ENCODE results near the gene PLCZ1. TPM values are rescaled to one million over a fixed set of nuclear protein-coding genes. Genes with fewer than 3 reads are reported as not detected.

PLCZ1 gene
- total RNA-seq, 1 donor from 2014 or later, result not detected

- Histone ChIP-seq H3K9ac (ENCODE audit: low read length) (no peak overlapping the region), H3K4me3 (ENCODE audit: insufficient read depth, low read depth, low read length) (no peak overlapping the region), H3K9me3 (ENCODE audit: insufficient read depth, low read depth, low read length) (no peaks in the 10 kb centered on the region), H3K4me2 (ENCODE audit: low read length) (no peak overlapping the region), H3K79me2 (ENCODE audit: insufficient read depth, low read length) (no peaks in the 10 kb centered on the region), H4K20me1 (ENCODE audit: insufficient read depth, low read length) (no peaks in the 10 kb centered on the region), H3K36me3 (ENCODE audit: insufficient read depth, low read length) (no peaks in the 10 kb centered on the region), H2AFZ (ENCODE audit: low read depth, low read length) (no peak overlapping the region), H3K4me1 (ENCODE audit: insufficient read depth, low read length) (no peaks in the 10 kb centered on the region), H3K27me3 (ENCODE audit: insufficient read depth, low read length) (no peaks in the 10 kb centered on the region), H3K27ac (ENCODE audit: low read depth, low read length) (no peak overlapping the region)
- TF ChIP-seq EZH2 (IDR thresholded peaks at IDR 0.05; ENCODE audit: insufficient read depth, low read length), result no peak
- no peak for TF ChIP-seq CTCF (IDR thresholded peaks at IDR 0.05; ENCODE audit: insufficient read depth, low read depth, low read length)
- DNase-seq (ENCODE audit: low read depth), result peak; percentile 61
- H3K27ac Mint-ChIP-seq (ENCODE audit: unreplicated experiment), result no peak overlapping the region
- no peak overlapping the region for H3K4me3 Mint-ChIP-seq (ENCODE audit: unreplicated experiment)
- H3K4me1 Mint-ChIP-seq (ENCODE audit: low read depth, unreplicated experiment), result peaks cover 5% of the 10 kb centered on the region
- no peaks in the 10 kb centered on the region for H3K9me3 Mint-ChIP-seq (ENCODE audit: unreplicated experiment)
- H3K27me3 Mint-ChIP-seq (ENCODE audit: low read depth, unreplicated experiment), result no peaks in the 10 kb centered on the region
- FAIRE-seq, result no peak
- H3K36me3 Mint-ChIP-seq (ENCODE audit: low read depth, unreplicated experiment), result no peaks in the 10 kb centered on the region
Measured at GRCh38 chr12:18643681-18644080, 94.1 kb downstream of the PLCZ1 start.

GRCh38 chr12:18640321-18640955 lies 97.4 kb downstream of the PLCZ1 start:
- H3K36me3 ChIP-seq (ENCODE audit: insufficient read depth, low read length), result no peaks in the 10 kb centered on the region
- Mint-ChIP-seq H3K9me3 (ENCODE audit: unreplicated experiment) (no peaks in the 10 kb centered on the region), H3K27me3 (ENCODE audit: low read depth, unreplicated experiment) (no peaks in the 10 kb centered on the region), H3K36me3 (ENCODE audit: low read depth, unreplicated experiment) (no peaks in the 10 kb centered on the region), H3K4me3 (ENCODE audit: unreplicated experiment) (no peak overlapping the region), H3K27ac (ENCODE audit: unreplicated experiment) (no peak overlapping the region), H3K4me1 (ENCODE audit: low read depth, unreplicated experiment) (peaks cover 5% of the 10 kb centered on the region)
- H3K4me3 ChIP-seq (ENCODE audit: insufficient read depth, low read depth, low read length), result no peak overlapping the region
- no peak overlapping the region for H3K4me2 ChIP-seq (ENCODE audit: low read length)
- H3K9ac ChIP-seq (ENCODE audit: low read length), result no peak overlapping the region
- no peaks in the 10 kb centered on the region for H3K4me1 ChIP-seq (ENCODE audit: insufficient read depth, low read length)
- FAIRE-seq, result no peak
- no peaks in the 10 kb centered on the region for H3K27me3 ChIP-seq (ENCODE audit: insufficient read depth, low read length)
- H3K9me3 ChIP-seq (ENCODE audit: insufficient read depth, low read depth, low read length), result no peaks in the 10 kb centered on the region
- H4K20me1 ChIP-seq (ENCODE audit: insufficient read depth, low read length), result no peaks in the 10 kb centered on the region
- TF ChIP-seq CTCF (IDR thresholded peaks at IDR 0.05; ENCODE audit: insufficient read depth, low read depth, low read length) (no peak), EZH2 (IDR thresholded peaks at IDR 0.05; ENCODE audit: insufficient read depth, low read length) (no peak)
- no peak for DNase-seq (ENCODE audit: low read depth)
- no peaks in the 10 kb centered on the region for H3K79me2 ChIP-seq (ENCODE audit: insufficient read depth, low read length)
- H3K27ac ChIP-seq (ENCODE audit: low read depth, low read length), result no peak overlapping the region
- H2AFZ ChIP-seq (ENCODE audit: low read depth, low read length), result no peak overlapping the region

- Mint-ChIP-seq H3K27me3 (ENCODE audit: low read depth, unreplicated experiment) (no peaks in the 10 kb centered on the region), H3K36me3 (ENCODE audit: low read depth, unreplicated experiment) (no peaks in the 10 kb centered on the region), H3K4me3 (ENCODE audit: unreplicated experiment) (no peak overlapping the region), H3K4me1 (ENCODE audit: low read depth, unreplicated experiment) (no peaks in the 10 kb centered on the region), H3K27ac (ENCODE audit: unreplicated experiment) (no peak overlapping the region), H3K9me3 (ENCODE audit: unreplicated experiment) (peaks cover 2% of the 10 kb centered on the region)
- Histone ChIP-seq H3K9ac (ENCODE audit: low read length) (no peak overlapping the region), H3K27me3 (ENCODE audit: insufficient read depth, low read length) (no peaks in the 10 kb centered on the region), H3K79me2 (ENCODE audit: insufficient read depth, low read length) (no peaks in the 10 kb centered on the region), H3K4me3 (ENCODE audit: insufficient read depth, low read depth, low read length) (no peak overlapping the region), H2AFZ (ENCODE audit: low read depth, low read length) (no peak overlapping the region), H3K4me2 (ENCODE audit: low read length) (no peak overlapping the region), H3K27ac (ENCODE audit: low read depth, low read length) (no peak overlapping the region), H3K4me1 (ENCODE audit: insufficient read depth, low read length) (no peaks in the 10 kb centered on the region), H4K20me1 (ENCODE audit: insufficient read depth, low read length) (no peaks in the 10 kb centered on the region), H3K36me3 (ENCODE audit: insufficient read depth, low read length) (no peaks in the 10 kb centered on the region), H3K9me3 (ENCODE audit: insufficient read depth, low read depth, low read length) (no peaks in the 10 kb centered on the region)
- no peak for TF ChIP-seq EZH2 (IDR thresholded peaks at IDR 0.05; ENCODE audit: insufficient read depth, low read length)
- no peak for TF ChIP-seq CTCF (IDR thresholded peaks at IDR 0.05; ENCODE audit: insufficient read depth, low read depth, low read length)
- no peak for FAIRE-seq
- no peak for DNase-seq (ENCODE audit: low read depth)
Measured at GRCh38 chr12:18634382-18634781, 103.4 kb downstream of the PLCZ1 start.
